Fibroblast of mammary gland (primary cell): ENCODE results near the gene IGSF3.

Experiments
- DNase-seq: peaks from one replicate; pipeline ENCODE4 v3.0.0-alpha.2; 2010; ENCODE audit warnings: low read depth
- H3K4me3 ChIP-seq: 2 replicates; pipeline ENCODE4 v1.5.1; 2011; ENCODE audit warnings: low read depth, mild to moderate bottlenecking, low read length, moderate library complexity; ENCODE audit not compliant: control insufficient read depth
- TF ChIP-seq, protein P1 (sequence below): conservative IDR thresholded peaks from 2 replicates; pipeline ENCODE4 v1.5.1; 2011; ENCODE audit warnings: low read depth, low read length, inconsistent platforms; ENCODE audit not compliant: control insufficient read depth, insufficient read depth

IGSF3 gene

DNA sequence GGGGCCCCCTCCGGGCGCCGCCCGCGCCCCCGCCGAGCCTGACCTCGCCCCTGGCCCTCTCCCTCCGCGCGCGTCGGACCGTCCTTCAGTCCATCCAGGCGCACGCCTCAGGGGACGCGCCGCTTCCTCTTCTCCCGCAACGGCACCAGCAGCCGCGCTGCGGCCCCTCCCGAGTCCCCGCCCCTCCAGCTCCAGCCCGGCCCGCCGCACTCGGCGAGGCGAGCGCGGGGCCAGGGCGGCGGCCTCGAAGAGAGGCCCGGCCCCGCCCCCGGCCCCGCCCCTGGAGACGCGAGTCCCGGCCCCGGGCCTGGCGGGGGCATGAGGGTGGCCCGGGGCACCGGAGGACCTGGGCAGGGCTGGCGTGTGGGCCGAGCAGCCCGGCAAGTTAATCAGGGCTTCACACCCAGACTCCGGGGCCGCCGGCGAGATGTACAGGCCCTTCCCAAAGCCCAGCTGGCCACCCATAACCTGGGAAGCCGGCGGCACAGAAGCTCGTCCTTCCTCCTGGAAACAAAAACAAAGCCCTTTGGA lies at the start of gene IGSF3:
IGSF3 (minus strand) TSS at position 159 of the 531 bp plus-strand sequence. CDS start 1,407 bp downstream, outside the sequence.
- TF ChIP-seq, protein P1, sequence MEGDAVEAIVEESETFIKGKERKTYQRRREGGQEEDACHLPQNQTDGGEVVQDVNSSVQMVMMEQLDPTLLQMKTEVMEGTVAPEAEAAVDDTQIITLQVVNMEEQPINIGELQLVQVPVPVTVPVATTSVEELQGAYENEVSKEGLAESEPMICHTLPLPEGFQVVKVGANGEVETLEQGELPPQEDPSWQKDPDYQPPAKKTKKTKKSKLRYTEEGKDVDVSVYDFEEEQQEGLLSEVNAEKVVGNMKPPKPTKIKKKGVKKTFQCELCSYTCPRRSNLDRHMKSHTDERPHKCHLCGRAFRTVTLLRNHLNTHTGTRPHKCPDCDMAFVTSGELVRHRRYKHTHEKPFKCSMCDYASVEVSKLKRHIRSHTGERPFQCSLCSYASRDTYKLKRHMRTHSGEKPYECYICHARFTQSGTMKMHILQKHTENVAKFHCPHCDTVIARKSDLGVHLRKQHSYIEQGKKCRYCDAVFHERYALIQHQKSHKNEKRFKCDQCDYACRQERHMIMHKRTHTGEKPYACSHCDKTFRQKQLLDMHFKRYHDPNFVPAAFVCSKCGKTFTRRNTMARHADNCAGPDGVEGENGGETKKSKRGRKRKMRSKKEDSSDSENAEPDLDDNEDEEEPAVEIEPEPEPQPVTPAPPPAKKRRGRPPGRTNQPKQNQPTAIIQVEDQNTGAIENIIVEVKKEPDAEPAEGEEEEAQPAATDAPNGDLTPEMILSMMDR: no peak
- no peak for DNase-seq
- peak within 1 kb of the TSS; percentile 41 for H3K4me3 ChIP-seq

DNA sequence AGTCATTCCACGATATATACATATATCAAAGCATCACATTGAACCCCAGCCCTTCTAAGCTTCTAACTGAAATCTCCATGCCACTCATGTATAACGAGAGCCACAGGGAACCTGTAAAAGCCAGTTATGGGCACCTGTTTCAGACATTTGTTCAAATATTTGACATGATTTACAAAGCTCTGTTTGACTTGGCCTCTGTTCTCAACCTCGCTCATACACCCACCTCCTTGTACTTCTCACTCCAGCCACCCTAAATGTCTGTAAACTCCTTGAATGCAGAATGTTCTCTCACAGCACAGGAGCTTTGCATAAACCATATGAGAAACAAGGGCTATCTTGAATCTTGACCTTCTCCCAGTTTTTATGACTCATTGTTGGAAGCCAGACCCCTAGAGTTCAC lies 49.8 kb upstream of the IGSF3 start:
- DNase-seq: no peak
- TF ChIP-seq, protein P1: no peak
- H3K4me3 ChIP-seq: no peak overlapping the region

DNA sequence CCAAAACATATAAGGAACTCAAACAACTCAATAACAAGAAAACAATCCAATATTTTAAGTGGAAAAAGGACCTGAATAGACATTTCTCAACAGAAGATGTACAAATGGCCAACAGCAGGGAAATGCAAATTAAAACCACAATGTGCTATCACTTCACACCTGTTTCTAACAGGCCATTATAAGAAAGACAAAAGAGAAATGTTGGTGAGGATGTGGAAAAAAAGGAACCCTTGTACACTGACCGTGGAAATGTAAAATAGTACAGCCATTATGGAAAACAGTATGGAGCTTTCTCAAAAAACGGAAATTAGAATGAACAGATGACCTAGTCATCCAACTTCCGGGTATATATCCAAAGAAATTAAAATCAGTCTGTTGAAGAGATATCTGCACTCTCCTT lies 48.9 kb upstream of the IGSF3 start:
- H3K4me3 ChIP-seq: no peak overlapping the region

DNA sequence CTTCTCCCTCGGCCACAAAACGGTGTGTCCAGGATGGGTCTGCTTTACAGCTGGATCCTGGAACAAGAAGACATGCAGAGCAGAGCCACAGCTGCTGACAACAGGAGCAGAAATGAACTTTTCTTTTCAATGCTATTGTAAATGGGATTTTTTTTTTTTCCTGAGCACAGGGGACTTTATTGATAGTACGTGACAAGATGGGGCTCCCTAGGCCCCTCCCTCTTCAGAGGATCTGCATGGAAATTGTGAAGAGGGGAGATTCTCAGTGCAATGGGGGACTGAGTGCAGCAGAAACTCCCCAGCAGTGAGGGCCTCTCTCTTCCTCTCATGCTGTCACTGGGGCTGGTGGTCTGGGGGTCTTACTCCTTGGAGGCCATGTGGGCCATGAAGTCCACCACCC lies 45.9 kb upstream of the IGSF3 start:
- no peak overlapping the region for H3K4me3 ChIP-seq
- no peak for DNase-seq
- TF ChIP-seq, protein P1: no peak

More for the DNA sequence above, 48.9 kb upstream of the IGSF3 start:
- TF ChIP-seq, protein P1: no peak
- DNase-seq: no peak

DNA sequence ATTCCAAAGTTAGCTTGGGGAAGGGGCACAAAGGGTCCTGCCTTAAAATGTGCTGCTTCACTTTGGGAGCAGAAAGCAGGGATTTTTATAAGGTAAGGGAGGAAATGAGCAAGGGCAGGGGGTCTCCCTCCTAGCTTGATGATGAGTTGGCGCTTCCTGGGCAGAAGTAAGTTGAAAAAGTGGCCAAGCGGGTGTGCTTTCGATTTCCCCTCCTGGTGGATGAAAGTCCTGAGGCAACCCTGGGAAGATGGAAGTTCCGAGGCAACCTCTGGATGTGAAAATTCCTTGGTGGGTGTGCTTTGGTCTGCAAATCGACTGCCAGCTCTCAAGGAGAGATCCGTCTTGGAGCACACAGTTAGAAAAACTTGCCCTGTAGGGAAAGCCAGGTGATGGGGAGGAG lies 45.0 kb upstream of the IGSF3 start:
- H3K4me3 ChIP-seq: no peak overlapping the region
- DNase-seq: no peak
- TF ChIP-seq, protein P1: no peak

DNA sequence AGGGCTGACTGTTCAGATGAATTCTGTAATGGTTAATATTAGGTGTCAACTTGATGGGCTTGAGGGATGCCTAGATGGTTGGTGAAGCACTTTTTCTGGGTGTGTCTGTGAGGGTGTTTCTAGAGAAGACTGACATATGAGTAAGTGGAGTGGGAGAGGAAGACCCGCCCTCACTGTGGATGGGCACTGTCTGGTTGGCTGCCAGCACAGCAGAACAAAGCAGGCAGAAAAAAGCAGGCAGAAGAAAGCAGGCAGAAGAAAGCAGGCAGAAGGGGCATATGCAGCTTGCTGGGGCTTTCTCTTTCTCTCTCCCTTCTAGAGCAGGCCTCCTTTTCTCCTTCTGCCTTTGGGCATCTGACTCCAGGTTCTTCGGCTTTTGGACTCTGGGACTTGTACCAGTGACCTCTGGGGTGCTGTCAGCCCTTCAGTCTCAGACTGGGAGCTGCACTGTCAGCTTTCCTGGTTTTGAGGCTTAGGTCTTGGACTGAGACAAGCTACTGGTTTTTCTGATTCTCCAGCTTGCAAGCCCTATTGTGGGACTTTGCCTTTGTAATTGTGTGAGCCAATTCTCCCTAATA lies 43.8 kb upstream of the IGSF3 start:
- H3K4me3 ChIP-seq: no peak overlapping the region
- DNase-seq: no peak
- TF ChIP-seq, protein P1: no peak
